ENCODE results near the gene SELENOO.

- TF ChIP-seq, protein P1, sequence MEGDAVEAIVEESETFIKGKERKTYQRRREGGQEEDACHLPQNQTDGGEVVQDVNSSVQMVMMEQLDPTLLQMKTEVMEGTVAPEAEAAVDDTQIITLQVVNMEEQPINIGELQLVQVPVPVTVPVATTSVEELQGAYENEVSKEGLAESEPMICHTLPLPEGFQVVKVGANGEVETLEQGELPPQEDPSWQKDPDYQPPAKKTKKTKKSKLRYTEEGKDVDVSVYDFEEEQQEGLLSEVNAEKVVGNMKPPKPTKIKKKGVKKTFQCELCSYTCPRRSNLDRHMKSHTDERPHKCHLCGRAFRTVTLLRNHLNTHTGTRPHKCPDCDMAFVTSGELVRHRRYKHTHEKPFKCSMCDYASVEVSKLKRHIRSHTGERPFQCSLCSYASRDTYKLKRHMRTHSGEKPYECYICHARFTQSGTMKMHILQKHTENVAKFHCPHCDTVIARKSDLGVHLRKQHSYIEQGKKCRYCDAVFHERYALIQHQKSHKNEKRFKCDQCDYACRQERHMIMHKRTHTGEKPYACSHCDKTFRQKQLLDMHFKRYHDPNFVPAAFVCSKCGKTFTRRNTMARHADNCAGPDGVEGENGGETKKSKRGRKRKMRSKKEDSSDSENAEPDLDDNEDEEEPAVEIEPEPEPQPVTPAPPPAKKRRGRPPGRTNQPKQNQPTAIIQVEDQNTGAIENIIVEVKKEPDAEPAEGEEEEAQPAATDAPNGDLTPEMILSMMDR (IDR thresholded peaks at IDR 0.05): no peak
- no peak for TF ChIP-seq ZFX (IDR thresholded peaks at IDR 0.05; ENCODE audit: borderline replicate concordance)
Measured at GRCh38 chr22:50255607-50256006, 54.8 kb downstream of the SELENOO start.
